Activated gamma-delta T cell (primary cell): Measurements from ENCODE around the gene NCKAP5.

ENCODE experiments used
- DNase-seq: peaks from one replicate; lab custom pipeline; 2025; lab: John Stamatoyannopoulos, UW
- total RNA-seq, 2 donors: gene quantifications; one replicate each; lab custom pipeline; 2026; lab: John Stamatoyannopoulos, UW

Gene NCKAP5
- 0 reads per million in 2 donors for total RNA-seq

- DNase-seq, result no peak
Measured at GRCh38 chr2:133568172-133568571, at the start of gene NCKAP5. Gene NCKAP5 (minus strand): TSS chr2:133568463. CDS start chr2:133517526, 50,937 bp downstream.

- no peak for DNase-seq
Measured at GRCh38 chr2:133609664-133610063, 41.4 kb upstream of the NCKAP5 start.

DNA sequence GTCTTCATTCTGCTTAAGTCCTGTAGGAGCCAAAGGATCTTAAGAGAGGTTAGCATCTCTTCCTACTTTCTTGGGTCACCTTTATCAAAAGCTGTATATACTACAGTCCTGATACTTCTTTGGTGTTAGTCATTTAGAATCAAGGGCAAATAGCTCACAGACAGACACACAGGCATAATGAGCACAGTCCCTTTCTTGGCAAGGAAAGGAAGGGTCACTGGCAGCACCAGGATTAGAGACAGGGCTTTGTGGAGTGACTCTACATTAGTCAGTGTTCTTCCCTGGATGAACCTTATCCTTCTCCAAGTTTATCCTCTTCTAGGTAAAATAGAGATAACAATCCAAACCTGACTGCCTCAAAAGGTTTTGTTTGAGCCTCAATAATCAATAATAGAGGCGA is 40.0 kb upstream of the NCKAP5 start:
- no peak for DNase-seq

- no peak for DNase-seq
Measured at GRCh38 chr2:133607679-133608078, 39.4 kb upstream of the NCKAP5 start.

GRCh38 chr2:133606616-133607015 is 38.4 kb upstream of the NCKAP5 start:
- DNase-seq, result no peak

- no peak for DNase-seq
Measured at GRCh38 chr2:133605766-133606137, 37.5 kb upstream of the NCKAP5 start.

DNA sequence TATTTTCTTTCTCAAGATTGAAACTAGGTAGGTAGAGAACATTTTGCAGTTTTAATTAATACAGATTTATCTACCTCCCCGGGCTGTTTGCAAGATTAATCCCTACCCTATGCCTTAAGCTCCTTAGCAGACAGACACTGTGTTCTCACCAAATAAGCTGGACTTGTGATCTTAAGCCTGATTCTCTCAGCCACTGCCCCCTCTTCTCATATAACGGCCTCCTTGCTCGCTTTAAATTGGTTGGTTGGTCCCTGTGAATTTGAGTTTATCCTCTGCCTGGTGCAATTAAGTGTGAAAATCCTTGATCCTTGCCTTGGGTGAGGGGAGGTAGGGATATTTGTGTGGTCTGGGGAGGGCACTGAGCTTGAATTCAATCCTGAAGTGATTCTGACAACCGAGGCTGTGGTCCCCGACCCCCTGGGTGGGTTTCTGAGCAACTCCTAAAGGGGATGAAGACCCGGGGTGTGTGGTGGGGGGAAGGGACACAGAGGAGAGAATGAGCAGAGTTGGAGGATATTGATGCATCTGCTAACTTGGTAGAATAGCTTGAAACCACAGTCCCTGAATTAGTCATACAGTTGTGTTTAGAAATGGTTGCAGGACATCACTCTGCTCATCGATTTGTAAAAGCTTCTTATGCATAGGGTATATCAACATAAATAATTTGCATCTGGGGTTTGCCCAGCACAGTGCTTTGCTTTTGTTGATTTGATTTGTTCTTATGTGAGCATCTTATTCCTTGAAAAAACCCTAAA is 36.9 kb upstream of the NCKAP5 start:
- no peak for DNase-seq

GRCh38 chr2:133603109-133603508 is 34.8 kb upstream of the NCKAP5 start:
- DNase-seq, result no peak

GRCh38 chr2:133602538-133602937 is 34.3 kb upstream of the NCKAP5 start:
- no peak for DNase-seq

DNA sequence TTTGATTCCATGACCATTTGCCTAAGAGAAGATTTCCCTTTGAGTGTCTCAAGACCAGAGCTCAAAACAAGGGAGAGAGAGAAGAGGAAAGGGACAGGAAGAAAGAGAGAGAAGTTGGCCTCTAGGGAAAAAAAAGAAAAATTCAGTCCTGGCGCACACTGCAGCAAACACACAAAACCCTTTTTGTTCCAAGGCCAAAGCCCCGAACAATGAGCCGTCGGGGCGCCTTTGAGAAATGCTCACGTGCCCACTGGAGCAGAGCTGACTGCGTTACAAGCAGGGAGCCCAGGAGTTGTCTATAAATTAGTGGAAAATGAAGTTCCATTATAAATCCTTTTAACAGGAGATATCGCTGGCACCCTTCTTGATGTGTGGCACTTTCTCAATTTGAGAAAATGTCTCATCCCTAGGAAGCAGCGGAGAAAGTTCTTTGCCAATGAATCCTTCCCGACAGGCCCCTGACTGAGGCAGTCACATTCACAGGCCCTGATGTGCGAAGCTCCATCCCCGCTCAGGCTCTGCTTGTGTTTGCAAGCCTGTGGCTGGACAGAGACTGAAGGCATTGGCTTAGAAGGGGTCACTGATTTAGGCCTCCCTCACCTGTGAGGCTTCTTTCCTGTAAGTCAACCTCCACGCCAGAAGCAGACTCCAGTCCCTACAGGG is 32.1 kb upstream of the NCKAP5 start:
- DNase-seq, result no peak

- DNase-seq, result no peak
Measured at GRCh38 chr2:133599811-133600210, 31.5 kb upstream of the NCKAP5 start.

- DNase-seq, result no peak
Measured at GRCh38 chr2:133599211-133599803, 31.0 kb upstream of the NCKAP5 start.

- DNase-seq, result no peak
Measured at GRCh38 chr2:133598769-133599168, 30.5 kb upstream of the NCKAP5 start.

DNA sequence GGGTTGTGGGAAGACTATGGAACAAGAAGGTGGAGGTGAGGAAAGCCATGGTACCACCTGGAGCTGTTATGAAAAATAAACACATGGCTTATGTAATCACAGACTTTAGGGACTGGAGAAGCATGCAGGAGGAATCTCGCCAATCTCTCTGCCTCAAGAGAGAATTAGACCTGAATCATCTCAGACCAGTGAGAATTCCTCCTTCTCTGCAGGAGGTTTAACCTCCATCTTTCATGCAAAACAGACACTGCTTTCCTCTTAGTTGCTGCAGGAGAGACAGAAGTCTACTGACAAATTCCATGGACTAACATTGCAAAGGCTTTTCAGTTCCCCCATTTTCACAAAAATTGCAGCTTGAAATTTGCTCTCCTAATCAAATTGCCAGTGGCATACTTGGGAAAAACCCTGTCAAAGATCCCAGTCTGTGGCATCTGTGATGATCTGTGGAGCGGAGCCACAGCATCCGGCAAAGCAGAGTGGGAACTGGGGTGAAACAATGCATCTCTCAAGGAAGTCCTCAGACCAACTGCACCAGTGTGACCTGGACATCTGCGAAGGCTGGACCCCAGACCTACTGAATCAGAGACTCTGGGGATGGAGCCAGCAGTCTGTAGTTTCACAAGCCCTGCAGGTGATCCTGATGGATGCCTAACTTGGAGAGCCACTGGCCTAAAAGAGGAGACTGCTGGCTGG is 28.6 kb upstream of the NCKAP5 start:
- DNase-seq, result no peak

- DNase-seq, result no peak
Measured at GRCh38 chr2:133591164-133591563, 22.9 kb upstream of the NCKAP5 start.

- DNase-seq, result no peak
Measured at GRCh38 chr2:133589456-133589855, 21.2 kb upstream of the NCKAP5 start.

DNA sequence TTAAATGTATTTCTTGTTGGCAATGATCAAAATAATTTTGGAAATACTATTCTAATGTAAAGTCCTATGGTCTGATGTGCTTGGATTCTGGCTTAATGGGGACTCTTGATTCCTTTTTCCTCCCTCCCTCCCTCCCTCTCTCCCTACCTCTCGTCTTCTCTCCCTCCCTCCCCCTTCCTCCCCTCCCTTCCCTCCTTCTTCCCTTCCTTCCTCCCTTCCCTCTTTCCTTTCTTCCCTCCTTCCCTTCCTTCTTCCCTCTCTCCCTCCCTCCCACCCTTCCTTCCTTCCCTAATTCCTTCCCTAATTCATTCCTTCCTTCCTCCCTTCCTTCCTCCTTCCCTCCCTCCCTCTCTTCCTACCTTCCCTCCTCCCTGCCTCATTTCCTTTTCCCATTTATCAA is 19.9 kb upstream of the NCKAP5 start:
- no peak for DNase-seq

GRCh38 chr2:133586978-133587377 is 18.7 kb upstream of the NCKAP5 start:
- no peak for DNase-seq

- DNase-seq, result no peak
Measured at GRCh38 chr2:133581010-133581760, 12.9 kb upstream of the NCKAP5 start.

GRCh38 chr2:133579274-133579673 is 11.0 kb upstream of the NCKAP5 start:
- DNase-seq, result no peak

DNA sequence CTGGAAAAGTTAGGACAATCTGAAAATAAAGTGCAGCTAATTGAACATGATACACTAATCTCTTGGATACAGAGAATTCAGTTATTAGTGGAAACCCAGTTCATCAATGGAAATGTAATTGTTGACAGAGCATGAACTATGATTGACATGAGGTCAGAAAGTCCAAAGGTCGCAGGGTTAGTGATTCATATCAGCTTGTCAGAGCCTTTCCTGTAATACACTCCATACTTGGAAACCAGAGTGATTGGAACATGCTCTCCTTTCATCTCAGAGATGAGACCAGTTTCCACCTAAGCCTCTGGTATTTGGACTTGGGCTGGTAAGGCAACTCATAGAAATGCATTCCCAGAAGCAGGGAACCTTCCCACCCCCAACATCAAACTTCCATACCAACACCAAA is 8.5 kb upstream of the NCKAP5 start:
- DNase-seq, result no peak

GRCh38 chr2:133574620-133575019 is 6.4 kb upstream of the NCKAP5 start:
- DNase-seq, result no peak
